MM.1S (cell line): ENCODE data around the gene SPACA5B.
"Not testable (repeated sequence)": the region's sequence is repeated elsewhere in the genome, so short reads cannot be mapped to it uniquely, and the experiment has no call there.

Experiments used
- CTCF ChIP-seq: fragments of 300-600 bp; sonication (generic); IDR thresholded peaks from 2 replicates; pipeline ENCODE4 v1.5.1; 2016; ENCODE audit warnings: antibody characterized with exemption, low read length, mixed read lengths
- EZH2 ChIP-seq: fragments of 300-600 bp; sonication (generic); optimal IDR thresholded peaks from 2 replicates; pipeline ENCODE3; 2017; ENCODE audit warnings: low read depth, mild to moderate bottlenecking, antibody characterized with exemption, low read length, mixed read lengths
- EZH2phosphoT487 ChIP-seq: fragments of 300-600 bp; sonication (generic); IDR thresholded peaks from 2 replicates; pipeline ENCODE4 v1.6.1; 2018; ENCODE audit warnings: antibody characterized with exemption, low read length

GRCh38 chrX:48132308-48132844 lies 1.9 kb downstream of the SPACA5B start:
- not testable (repeated sequence) for TF ChIP-seq EZH2phosphoT487, CTCF, EZH2
